HG03520 (cell line): ENCODE data around the gene SYT15.
"Not testable (repeated sequence)": the region's sequence is repeated elsewhere in the genome, so short reads cannot be mapped to it uniquely, and the experiment has no call there.

Experiments
- ATAC-seq: cut with Tn5 transposase; IDR thresholded peaks from one replicate; pipeline ENCODE4 v1.9.1; 2021; ENCODE audit warnings: mild to moderate bottlenecking, moderate library complexity; ENCODE audit not compliant: unreplicated experiment

SYT15 gene

DNA sequence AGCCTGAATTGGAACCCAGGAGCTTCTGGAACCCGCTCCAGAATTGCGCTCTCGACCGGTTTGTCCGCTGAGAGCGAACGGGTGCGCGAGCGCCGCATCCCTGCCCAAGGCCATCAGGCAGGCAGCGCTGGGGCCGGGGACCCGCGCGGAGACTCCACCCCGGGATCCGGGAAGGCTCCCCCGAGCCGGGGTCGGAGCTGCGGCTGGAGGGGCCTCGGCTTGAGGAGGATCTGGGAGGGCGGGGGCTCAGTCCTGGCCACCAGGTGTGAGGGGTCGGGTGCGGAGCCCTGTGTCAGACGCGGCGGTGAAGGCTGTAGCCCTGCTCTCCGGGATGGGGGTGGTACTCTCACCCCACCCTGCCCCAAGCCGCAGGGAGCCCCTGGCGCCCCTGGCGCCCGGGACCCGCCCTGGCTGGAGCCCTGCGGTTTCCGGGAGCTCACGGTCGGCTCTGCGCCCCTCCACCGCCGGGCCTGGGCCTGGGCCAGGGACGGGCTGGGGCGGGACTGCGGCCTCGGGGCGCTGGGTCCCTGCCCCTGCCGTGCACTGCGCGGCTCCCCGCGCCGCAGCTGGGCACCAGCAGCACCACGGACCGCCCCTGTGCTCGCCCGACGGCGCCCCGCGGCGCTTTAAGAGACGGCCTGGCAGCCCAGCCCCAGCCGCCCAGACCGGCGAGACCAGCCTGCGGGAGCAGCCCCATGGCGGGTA, at the start of gene SYT15:
TSS of gene SYT15 (plus strand) at position 655 of the 705 bp plus-strand sequence. CDS start at position 696, 41 bp downstream.
- not testable (repeated sequence) for ATAC-seq

DNA sequence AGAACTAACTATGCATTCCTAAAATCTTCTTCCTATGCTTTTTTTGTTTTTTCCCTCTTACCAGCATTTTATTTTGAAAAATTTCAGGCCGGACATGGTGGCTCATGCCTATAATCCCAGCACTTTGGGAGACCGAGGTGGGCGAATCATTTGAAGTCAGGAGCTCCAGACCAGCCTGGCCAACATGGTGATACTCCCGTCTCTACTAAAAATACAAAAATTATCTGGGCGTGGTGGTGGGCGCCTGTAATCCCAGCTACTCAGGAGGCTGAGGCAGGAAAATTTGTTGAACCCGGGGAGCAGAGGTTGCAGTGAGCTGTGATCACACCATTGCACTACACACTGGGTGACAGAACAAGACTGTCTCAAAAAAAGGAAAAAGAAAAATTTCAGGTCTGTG, 49.2 kb upstream of the SYT15 start:
- not testable (repeated sequence) for ATAC-seq

GRCh38 chr10:46530249-46531186, 48.4 kb upstream of the SYT15 start:
- ATAC-seq: no peak

GRCh38 chr10:46532256-46532655, 46.7 kb upstream of the SYT15 start:
- not testable (repeated sequence) for ATAC-seq

- no peak for ATAC-seq
Measured at GRCh38 chr10:46534828-46535524, 44.0 kb upstream of the SYT15 start.

DNA sequence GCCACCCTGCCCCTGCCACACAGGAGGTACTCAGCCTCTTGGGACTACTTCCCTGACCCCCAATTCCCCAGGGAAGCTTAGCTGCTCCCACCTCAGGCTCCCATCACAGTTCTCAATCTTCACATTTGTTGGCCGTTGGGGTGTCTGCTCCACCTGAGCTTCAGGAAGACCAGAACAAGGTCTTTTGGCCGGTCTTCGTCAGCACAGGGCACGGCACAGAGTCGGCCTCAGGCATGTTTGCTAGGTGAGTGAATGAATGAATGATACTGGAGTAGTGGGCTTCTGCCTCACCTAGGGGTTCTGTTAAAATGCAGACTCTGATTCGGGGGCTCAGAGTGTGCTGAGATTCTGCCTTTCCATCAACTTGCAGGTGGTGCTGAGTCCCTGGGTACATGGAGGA, 42.8 kb upstream of the SYT15 start:
- no peak for ATAC-seq

DNA sequence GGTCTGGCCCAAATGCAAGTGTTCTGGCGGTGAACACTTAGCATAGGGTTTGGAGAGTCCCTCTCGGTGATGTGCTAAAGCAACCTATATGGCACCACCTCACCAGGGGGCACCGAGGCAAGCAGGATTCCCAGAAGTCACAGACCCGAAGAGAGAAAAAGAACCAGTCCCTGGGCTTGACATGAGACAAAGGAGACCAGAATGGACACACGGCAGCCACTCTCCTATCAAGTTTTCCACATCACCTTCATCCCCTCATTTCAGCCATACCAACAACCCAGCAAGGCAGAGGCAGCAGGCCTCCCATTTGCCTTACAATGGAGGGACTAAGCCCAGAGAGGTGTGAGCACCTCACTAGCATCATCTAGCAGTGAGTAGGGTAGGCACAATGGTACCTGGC, 42.1 kb upstream of the SYT15 start:
- ATAC-seq: no peak

DNA sequence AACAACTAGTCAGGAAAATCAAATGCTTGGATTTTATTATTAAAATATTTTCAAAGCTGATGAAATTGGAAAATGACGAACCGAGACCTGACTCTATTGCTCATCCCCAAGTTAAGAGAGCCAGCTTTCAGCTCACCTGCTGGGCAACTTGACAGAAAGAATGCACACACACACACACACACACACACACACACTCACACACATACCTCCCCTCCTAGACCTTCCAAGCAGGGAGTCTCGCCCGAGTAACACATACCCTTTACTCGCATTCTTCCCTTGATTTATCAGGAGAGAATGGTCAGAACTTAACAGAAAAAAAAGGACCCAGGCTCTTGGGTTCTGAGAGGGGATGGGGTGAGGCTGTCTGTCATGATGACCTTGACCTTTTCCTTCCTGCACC, 41.6 kb upstream of the SYT15 start:
- no peak for ATAC-seq

GRCh38 chr10:46538155-46538554, 40.8 kb upstream of the SYT15 start:
- no peak for ATAC-seq

DNA sequence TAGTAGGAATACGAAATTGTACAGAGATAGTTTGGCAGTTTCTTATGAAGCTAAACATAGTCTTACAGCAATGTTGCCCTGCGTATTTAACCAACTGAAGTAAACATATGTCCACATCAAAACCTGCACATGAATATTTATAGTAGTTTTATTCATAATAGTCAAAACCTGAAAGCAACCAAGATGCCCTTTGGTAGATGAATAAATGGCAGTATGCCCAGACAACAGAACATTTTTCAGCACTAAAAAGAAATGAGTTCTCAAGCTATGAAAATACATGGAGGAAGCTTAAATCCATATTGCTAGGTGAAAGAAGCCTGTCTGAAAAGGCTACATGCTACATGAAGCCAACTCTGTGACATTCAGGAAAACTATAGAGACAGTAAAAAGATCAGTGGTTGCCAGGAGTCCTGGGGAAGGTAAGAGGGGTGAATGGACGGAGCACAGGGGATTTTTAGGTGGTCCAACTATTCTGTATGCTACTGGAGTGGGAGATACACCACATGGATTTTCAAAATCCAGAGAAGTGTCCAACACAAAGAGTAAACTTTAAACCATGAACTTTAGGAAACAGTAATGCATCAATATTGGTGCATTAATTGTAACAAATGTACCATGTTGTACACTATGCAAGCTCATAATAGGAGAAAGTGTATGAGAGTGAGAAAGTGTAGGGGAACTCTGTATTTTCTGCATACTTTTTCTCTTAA, 40.1 kb upstream of the SYT15 start:
- no peak for ATAC-seq

DNA sequence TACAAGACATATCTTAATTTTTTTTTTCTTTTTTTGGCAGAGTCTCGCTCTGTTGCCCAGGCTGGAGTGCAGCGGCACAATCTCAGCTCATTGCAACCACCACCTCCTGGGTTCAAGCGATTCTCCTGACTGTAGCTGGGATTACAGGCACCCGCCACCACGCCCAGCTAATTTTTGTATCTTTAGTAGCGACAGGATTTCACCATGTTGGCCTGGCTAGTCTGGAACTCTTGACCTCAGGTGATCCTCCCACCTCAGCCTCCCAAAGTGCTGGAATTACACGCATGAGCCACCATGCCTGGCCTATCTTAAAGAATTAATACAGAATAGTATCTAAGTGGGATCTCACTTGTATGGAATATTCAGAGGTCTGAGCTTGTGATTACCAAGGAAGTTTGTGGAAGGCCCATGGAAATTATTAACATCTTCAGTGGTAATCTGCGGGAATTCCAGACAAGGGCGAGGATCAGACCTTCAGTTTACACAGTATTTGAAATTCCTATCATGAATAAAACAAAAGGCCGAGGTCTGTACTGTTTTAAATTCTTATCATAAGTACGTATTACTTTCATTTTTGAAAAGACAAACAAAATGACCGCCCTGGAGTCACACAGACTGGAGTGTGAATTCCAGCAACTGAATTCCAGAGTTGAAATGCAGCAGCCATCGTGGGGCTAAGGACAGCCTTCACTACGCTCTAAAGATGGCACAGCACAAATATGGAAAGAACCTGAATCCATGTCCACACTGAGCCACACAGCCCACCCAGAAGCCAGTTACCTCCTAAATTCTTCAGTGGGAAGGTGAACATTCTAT, 39.1 kb upstream of the SYT15 start:
- no peak for ATAC-seq

DNA sequence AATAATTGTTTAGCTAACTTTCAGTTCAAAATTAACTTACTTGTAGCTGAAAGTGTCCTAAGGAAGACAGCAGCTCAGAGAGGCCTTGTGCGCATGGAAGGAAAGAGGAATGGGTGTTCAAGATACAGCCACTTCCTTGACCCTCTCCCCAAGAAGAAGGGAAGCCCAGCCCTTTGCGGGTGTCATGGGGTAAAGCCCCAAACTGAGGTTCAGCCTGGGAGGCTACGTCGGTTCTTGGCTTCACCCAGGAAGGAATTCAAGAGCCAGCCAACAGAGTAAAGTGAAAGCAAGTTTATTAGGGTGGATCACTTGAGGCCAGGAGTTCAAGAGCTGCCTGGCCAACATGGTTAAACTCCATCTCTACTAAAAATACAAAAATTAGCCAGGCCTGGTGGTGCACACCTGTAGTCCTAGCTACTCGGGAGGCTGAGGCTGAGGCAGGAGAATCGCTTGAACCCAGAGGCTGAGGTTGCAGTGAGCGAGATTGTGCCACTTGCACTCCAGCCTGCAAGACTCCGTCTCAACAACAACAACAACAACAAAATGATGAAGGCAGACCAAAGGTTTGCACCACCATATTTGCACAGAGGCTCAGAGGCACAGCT, 38.4 kb upstream of the SYT15 start:
- ATAC-seq: no peak

GRCh38 chr10:46541017-46541661, 37.8 kb upstream of the SYT15 start:
- ATAC-seq: no peak

GRCh38 chr10:46541735-46542566, 37.0 kb upstream of the SYT15 start:
- ATAC-seq: no peak

DNA sequence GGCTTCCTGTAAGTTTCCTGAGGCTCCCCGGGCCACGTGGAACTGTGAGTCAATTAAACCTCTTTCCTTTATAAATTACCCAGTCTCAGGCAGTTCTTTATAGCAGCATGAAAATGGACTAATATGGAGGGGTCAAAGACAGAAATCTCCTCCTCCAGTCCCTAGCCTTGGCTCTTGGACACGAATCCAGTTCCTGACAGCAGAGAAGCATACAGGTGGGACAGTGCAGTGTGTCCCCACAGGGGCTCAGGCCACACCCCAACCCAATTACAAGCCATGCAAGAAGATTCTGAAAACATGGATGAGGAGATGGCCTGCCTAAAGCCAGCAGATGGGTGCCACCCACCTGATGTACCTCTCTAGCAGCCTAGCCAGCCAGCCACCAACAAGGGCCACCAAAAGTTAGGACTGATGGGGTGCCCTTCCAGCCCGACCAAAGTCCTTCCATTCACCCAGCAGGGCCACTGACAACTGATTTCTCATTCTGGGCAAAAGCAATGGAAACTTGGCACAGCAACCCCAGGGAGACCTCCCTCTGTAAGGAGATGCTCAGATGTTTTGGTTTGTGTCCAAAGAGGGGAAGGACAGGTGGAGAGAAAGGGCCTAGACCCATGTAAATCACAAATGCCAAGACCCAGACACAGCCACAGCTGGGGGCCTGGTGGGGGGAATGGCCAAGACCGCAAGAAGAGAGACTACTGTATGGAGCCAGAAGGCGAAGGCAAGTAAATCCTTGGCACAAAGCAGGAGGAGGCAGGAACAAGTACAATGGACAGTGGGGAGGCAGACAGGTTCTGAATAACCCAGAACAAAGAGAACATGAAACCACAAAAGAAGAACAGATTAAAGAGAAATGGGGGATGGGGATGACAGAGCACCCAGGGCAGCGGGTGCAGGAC, 36.1 kb upstream of the SYT15 start:
- no peak for ATAC-seq

DNA sequence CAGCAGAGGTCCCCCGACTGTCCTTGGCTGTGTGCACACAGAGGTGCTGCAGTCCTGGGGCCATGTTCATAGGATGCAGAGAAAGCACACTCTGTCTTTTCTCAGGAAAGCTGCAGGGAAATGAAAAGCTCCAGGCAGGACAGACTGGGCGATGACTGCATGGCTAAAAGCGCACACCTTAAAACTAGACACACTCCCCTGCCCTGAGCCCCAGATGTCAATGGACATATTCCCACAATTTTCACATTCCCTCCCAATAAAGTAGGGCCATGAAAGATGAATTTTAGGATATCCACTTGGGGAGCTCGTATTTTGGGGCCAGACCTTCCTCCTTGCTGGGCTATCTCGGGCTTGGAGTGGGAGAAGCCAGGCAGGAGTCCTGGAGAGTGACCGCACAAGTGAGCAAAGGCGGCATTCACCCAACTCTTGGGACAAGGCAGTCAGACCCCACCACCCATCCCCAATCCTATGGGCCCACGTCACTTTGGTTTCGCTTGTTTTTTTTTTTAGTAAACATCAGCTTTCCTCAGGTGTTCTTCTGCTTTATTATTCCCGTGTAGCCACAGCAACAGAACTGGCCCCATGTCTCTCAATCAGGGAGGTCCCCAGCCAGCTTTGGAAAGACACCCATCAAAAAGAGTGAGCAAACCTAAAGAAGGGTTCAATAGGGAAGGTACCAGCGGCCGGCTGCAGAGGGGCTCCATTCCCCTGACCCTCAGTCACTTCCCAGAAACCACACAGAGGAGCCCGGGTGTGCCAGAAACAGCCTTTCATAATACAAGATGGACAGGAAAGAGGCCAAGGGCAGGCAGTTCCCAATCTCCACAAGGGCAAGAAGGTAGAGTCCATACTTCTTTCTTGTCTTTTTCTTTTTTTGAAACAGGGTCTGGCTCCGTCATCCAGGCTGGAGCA, 35.2 kb upstream of the SYT15 start:
- no peak for ATAC-seq
